ENCODE results near the gene TTLL5.

GRCh38 chr14:75742867-75743266 is 81.8 kb downstream of the TTLL5 start:
- no peak for TF ChIP-seq POLR2A (IDR thresholded peaks at IDR 0.05)
- no peak for TF ChIP-seq CTCF (IDR thresholded peaks at IDR 0.05)
- no peak for TF ChIP-seq EP300 (IDR thresholded peaks at IDR 0.05)

All from tibial nerve (tissue), 4 donors.